Measurements from ENCODE around the gene LAMB1.
"Not testable (repeated sequence)": the region's sequence is repeated elsewhere in the genome, so short reads cannot be mapped to it uniquely, and the experiment has no call there.

Gene LAMB1

GRCh38 chr7:107889992-107890391 lies 113.0 kb downstream of the LAMB1 start:
- TF ChIP-seq, protein P1, sequence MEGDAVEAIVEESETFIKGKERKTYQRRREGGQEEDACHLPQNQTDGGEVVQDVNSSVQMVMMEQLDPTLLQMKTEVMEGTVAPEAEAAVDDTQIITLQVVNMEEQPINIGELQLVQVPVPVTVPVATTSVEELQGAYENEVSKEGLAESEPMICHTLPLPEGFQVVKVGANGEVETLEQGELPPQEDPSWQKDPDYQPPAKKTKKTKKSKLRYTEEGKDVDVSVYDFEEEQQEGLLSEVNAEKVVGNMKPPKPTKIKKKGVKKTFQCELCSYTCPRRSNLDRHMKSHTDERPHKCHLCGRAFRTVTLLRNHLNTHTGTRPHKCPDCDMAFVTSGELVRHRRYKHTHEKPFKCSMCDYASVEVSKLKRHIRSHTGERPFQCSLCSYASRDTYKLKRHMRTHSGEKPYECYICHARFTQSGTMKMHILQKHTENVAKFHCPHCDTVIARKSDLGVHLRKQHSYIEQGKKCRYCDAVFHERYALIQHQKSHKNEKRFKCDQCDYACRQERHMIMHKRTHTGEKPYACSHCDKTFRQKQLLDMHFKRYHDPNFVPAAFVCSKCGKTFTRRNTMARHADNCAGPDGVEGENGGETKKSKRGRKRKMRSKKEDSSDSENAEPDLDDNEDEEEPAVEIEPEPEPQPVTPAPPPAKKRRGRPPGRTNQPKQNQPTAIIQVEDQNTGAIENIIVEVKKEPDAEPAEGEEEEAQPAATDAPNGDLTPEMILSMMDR (IDR thresholded peaks at IDR 0.05; ENCODE audit: low read depth, low read length), result no peak
- no peak overlapping the region for H3K4me3 ChIP-seq (ENCODE audit: low read depth, low read length)

GRCh38 chr7:107887827-107888226 lies 115.1 kb downstream of the LAMB1 start:
- not testable (repeated sequence) for H3K4me3 ChIP-seq (ENCODE audit: low read depth, low read length)

GRCh38 chr7:107884066-107884818 lies 118.7 kb downstream of the LAMB1 start:
- no peak overlapping the region for H3K4me3 ChIP-seq (ENCODE audit: low read depth, low read length)
- TF ChIP-seq, protein P1 (IDR thresholded peaks at IDR 0.05; ENCODE audit: low read depth, low read length), result no peak

DNA sequence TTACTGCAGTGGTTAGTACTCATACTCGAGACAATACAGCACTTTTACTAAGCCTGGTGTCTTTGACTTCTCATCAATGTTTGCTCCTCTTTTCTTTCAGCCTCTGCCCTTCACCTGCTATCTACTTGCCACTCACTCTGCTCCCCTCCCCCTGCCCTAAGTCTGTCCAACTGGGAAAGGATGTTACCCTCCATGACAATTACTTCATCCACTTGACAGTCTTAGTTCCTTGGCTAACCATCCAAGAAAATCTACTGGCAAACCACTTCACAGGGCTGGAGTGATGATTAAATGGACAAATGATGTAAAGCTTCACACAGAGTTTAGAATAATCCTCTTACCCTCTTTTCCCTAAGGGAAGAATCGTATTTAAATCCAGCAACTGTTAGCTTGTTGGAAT lies 120.2 kb downstream of the LAMB1 start:
- TF ChIP-seq, protein P1 (IDR thresholded peaks at IDR 0.05; ENCODE audit: low read depth, low read length), result no peak
- H3K4me3 ChIP-seq (ENCODE audit: low read depth, low read length), result no peak overlapping the region

GRCh38 chr7:107879400-107880035 lies 123.4 kb downstream of the LAMB1 start:
- no peak overlapping the region for H3K4me3 ChIP-seq (ENCODE audit: low read depth, low read length)
- TF ChIP-seq, protein P1 (IDR thresholded peaks at IDR 0.05; ENCODE audit: low read depth, low read length), result peak; percentile 60

GRCh38 chr7:107878636-107879035 lies 124.3 kb downstream of the LAMB1 start:
- TF ChIP-seq, protein P1 (IDR thresholded peaks at IDR 0.05; ENCODE audit: low read depth, low read length), result no peak
- no peak overlapping the region for H3K4me3 ChIP-seq (ENCODE audit: low read depth, low read length)

DNA sequence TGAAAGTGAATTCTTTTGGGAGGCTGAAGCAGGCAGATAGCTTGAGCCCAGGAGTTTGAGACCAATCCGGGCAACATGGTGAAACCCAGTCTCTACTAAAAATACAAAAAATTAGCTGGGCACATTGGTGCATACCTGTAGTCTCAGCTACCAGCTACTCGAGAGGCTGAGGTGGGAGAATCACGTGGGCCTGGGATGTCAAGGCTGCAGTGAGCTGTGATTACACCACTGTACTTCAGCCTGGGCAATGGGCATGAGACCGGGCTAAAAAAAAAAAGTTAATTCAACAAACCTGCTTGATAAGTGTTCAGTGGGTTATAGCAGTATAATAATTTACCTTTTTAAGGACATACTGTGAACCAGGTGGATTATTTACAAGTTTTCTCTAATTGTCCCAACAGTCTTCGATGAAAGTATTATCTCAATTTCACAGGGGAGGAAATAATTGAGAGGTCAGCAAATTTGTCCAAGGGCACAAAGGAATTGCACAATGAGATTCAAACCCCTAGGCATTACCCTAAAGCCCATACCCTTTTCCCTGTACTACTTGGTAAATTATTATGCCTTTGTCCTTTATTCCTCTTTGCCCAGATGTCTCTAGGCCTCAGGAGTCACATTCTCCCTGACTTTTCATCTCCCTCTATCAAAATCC lies 125.1 kb downstream of the LAMB1 start:
- TF ChIP-seq, protein P1 (IDR thresholded peaks at IDR 0.05; ENCODE audit: low read depth, low read length), result no peak
- H3K4me3 ChIP-seq (ENCODE audit: low read depth, low read length), result no peak overlapping the region

Data from WI38 (cell line).